NCI-H2196 (cell line): ENCODE results near the gene TTLL8.

Experiments used
- DNase-seq: peaks from one replicate; lab custom pipeline; 2025; ENCODE audit not compliant: unreplicated experiment; lab: John Stamatoyannopoulos, UW

TTLL8 gene

GRCh38 chr22:50045211-50046018, 12.7 kb downstream of the TTLL8 start:
- no peak for DNase-seq

- DNase-seq = no peak
Observed at GRCh38 chr22:50044485-50045118, 13.5 kb downstream of the TTLL8 start.

DNA sequence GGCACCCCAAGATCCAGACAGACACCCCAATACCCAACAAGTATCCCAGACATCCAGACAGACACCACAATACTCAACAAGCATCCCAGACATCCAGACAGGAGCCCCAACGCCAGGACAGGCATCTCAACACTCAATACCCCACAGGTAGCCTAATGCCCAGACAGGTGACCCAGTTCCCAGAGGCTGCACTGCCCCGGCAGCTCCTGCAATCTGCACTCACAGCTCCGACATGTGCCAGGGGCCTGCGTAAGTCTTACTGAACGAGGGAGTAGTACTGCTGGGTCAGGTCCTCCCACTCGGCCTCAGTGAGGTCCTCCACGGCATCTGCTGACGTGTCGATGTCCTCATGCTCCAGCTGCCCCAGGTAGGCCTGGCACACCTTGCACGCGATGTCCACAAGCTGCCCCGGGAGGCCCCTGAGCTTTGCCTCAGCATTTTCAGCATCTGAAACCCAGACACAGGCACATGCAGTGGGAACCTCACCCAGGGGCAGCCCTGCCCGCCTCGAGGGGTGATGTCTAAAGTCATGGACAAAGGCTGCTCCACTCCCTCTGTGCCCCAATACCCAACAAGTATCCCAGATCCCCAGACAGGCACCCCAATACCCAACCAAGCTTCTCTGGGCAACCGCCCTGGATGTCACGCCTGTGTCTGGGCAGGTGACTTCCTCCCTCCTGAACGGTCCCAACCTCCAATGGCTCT, 16.6 kb downstream of the TTLL8 start:
- no peak for DNase-seq

- no peak for DNase-seq
Observed at GRCh38 chr22:50040717-50041116, 17.4 kb downstream of the TTLL8 start.

- DNase-seq = no peak
Observed at GRCh38 chr22:50039669-50040443, 18.2 kb downstream of the TTLL8 start.

- DNase-seq = no peak
Observed at GRCh38 chr22:50035976-50036724, 21.9 kb downstream of the TTLL8 start.

- DNase-seq = no peak
Observed at GRCh38 chr22:50035131-50035881, 22.8 kb downstream of the TTLL8 start.

DNA sequence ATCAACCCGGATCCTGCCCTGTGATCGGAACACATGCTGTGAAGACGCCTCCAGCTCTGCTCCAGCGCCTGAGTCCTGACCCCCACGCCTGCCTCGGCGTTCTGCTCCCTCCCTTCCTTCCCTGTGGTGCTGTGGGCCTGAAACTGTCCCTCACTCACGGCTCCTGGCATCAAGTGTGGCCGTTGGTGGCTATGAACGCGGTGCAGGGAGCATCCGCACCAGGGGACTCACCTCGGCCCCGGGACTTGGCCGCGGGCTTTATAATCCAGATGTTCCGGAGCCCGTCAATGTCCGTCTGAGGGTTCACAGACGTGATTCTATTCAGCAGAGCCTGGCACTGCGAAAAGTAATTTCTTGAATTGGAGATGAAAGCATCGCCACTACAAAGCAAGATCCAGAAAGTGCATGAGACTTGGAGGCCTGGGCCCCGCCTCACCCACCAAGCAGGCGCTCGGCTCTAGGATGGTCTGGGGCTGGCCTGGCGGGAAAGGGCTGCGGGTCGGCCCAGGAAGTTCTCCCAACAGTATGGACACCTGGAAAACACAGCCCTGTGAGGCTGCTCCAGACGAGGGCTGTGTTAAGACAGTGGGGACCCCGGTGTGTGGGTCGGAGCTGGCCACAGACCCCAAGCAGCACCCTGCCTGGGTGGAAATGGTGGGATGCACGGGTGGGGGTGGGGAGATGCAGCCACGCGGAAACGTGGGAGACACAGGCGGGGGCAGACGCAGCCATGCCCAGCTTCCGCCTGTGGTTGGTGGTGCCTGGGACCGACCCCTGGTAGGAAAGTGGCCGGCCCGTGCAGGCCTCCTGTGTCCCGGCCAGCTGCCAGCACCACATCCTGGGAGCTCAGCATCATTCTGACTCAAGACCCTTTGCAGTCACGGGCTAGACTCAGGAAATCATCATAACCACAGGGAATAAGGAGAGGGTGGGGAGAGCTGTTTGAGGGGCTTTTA, 23.7 kb downstream of the TTLL8 start:
- DNase-seq = no peak

DNA sequence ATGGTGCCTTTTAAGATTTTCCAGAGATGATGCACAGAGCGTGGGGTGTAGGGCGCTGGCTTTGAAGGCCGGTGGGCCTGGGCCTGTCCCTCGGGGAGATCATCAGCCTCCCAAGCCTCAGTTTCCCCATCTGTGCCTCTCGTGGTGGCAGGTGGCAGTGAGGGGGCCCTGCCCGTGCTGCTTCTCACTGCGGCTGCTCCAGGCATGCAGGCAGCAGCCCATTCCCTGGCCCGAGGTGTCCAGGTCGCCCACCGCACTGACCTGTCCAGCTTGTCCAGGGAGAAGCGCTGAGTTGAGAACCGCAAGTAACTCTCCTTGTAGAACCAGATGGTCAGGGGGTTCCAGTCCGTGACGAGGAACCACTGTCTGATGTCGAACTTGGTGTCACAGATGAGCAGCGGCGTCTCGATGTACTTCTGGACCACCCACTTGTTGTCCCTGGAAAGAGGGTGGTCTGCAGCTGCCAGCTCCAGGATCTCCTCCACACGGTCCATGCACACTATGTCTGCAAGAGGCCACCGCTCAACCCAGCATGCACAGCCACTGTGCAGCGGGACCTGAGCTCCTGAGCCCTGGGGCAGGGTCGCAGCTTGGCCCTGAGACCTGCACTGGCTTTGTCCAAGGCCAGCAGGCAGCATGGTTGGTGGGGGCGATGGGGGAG, 25.0 kb downstream of the TTLL8 start:
- no peak for DNase-seq

GRCh38 chr22:50032109-50032871, 25.8 kb downstream of the TTLL8 start:
- no peak for DNase-seq

DNA sequence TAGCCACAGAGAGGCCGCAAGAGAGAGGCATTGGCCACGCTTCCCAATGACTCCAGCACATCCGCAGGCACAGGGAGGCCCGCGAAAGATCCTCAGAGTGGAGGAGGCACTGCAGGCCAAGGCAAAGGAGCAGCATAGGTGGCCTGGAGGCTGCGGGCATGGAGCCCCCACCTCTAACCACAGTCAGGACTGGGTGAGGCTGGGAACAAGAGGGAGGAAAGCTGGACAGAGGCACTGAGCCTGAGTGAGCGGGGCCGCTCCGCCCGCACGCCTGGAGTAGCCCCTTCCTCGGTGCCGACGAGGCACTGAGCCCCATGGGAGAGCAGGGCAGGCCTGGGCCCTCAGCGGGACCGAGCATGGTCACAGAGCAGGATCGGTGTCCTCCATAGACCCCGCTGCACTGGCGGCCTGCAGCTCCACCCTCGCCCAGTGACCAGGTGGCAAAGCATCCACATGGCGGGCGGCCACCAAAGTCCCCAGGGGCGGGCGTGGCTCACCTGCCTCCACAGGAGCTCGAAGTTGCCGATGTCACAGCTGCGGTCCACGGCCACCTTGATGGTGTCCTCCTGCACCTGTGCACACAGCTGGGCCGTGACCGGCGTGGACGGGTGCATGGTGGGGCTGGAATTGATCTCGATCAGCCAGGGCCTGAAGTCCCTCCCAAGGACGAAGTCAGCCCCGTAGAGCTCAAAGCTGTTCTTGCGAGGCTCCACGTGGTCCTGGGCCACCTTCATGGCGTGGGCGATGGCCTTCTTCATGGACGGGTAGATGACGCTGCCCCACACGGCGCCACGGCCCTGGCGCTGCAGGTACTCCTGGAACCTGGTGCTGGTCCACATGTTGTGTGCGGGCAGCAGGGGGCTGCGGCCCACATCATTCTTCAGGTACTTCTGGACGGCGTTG, 26.7 kb downstream of the TTLL8 start:
- no peak for DNase-seq

GRCh38 chr22:50030297-50031188, 27.6 kb downstream of the TTLL8 start:
- DNase-seq = peak; percentile 81

- DNase-seq = peak; percentile 58
Observed at GRCh38 chr22:50027639-50028537, 30.2 kb downstream of the TTLL8 start.

DNA sequence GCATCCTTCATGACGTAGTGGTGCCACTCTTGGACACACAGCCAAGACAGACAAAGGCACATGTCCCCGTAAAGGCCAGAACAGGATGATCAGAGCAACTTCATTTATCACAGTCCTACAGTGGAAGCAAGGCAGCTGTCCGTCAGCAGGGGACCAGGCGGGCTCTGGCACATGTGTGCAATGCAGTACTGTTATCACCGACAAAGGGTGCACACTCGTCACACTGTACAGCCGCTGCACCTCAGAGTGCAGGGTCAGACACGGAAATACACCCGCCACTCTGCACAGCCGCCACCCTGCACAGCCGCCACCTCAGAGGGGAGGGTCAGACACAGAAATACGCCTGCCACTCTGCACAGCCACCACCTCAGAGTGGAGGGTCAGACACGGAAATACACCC, 32.1 kb downstream of the TTLL8 start:
- DNase-seq = no peak
